GM12864 (cell line): Measurements from ENCODE around the gene PSMG2.

Source experiments
- DNase-seq: peaks from one replicate; pipeline ENCODE4 v3.0.0-alpha.2; 2011; ENCODE audit warnings: low read depth
- H3K4me3 ChIP-seq: 2 replicates; pipeline ENCODE4 v1.5.1; 2011; ENCODE audit warnings: mild to moderate bottlenecking, low read depth, low read length, control low read depth
- TF ChIP-seq, protein P1 (sequence below): IDR thresholded peaks from 2 replicates; pipeline ENCODE4 v1.5.1; 2011; ENCODE audit warnings: low read depth, mild to moderate bottlenecking, moderate library complexity, low read length, control low read depth, inconsistent platforms; ENCODE audit errors: missing control alignments

PSMG2 gene

DNA sequence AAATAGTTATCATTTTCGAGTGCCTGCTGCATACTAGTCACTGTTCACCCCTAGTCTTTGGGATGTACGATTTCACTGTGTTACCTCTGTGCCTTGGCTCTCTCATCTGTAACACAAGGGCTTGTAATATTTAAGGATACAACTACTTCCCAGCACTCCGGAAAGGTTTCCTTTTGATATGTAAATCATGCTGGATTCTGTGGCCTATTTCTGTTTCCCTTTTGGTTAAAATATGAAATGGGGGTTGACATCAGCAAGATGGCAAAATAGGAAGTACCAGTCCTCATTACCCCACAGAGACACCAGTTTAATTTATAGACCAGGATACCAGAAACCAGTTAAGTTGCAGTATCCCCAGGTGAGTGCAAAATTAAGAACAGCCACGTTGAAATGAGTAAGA, 23.5 kb downstream of the PSMG2 start:
- no peak for DNase-seq
- no peak overlapping the region for H3K4me3 ChIP-seq
- TF ChIP-seq, protein P1, sequence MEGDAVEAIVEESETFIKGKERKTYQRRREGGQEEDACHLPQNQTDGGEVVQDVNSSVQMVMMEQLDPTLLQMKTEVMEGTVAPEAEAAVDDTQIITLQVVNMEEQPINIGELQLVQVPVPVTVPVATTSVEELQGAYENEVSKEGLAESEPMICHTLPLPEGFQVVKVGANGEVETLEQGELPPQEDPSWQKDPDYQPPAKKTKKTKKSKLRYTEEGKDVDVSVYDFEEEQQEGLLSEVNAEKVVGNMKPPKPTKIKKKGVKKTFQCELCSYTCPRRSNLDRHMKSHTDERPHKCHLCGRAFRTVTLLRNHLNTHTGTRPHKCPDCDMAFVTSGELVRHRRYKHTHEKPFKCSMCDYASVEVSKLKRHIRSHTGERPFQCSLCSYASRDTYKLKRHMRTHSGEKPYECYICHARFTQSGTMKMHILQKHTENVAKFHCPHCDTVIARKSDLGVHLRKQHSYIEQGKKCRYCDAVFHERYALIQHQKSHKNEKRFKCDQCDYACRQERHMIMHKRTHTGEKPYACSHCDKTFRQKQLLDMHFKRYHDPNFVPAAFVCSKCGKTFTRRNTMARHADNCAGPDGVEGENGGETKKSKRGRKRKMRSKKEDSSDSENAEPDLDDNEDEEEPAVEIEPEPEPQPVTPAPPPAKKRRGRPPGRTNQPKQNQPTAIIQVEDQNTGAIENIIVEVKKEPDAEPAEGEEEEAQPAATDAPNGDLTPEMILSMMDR: no peak

DNA sequence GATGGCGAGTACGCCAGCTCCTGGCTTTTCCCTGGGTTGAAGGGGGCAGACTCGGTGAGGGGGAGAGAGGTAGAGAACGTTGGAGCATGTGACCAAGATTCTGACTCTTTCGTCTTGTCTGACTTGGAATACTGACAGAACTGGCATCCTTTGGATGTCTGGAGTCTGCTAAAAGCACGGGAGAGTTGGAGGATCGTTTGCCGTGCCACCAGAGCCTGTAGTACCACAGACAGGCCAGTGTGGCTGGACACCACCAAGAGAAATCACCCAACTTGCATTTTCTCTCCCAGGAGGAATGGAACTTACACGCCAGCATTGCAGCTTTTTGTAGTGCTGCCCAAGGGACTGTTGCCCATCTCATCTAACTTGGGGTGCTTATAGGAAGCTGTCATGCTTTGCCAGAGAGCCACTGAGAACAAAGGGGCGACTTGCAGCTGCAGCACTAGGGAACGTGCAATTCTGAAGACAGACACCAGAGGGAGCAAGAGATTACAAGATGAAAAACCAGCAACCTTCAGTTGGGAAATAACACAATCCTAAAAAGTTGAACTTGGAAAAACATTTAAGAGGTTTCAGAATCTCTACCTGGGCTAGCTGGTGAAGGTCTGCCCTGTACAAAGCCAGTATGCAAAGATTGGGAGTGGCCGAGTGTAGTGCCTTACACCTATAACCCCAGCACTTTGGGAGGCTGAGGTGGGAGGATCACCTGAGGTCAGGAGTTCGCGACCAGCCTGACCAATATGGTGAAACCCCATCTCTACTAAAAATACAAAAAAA, 24.1 kb downstream of the PSMG2 start:
- DNase-seq: peak; percentile 31
- TF ChIP-seq, protein P1: peak; percentile 90
- no peak overlapping the region for H3K4me3 ChIP-seq

- TF ChIP-seq, protein P1: no peak
- H3K4me3 ChIP-seq: no peak overlapping the region
- DNase-seq: no peak
These were observed 34.5 kb downstream of the PSMG2 start for GRCh38 chr18:12737243-12737902.

DNA sequence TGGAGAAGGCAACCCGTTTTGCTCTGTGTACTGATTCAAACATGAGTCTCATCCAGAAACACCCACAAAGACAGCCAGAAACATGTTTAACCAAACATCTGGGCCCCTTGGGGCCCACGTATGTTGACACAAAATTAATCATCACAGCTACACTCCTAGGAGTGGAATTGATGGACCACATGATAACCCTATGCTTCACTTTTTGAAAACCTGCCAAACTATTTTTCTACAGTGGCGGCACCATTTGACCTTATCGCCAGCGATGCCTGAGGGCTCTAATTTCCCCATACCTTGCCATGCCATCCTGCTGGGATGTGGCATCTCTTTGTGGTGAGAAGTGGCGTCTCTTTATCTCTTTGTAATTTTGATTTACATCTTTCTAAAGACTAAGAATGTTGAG, 38.5 kb downstream of the PSMG2 start:
- no peak overlapping the region for H3K4me3 ChIP-seq
- TF ChIP-seq, protein P1: no peak
- no peak for DNase-seq

DNA sequence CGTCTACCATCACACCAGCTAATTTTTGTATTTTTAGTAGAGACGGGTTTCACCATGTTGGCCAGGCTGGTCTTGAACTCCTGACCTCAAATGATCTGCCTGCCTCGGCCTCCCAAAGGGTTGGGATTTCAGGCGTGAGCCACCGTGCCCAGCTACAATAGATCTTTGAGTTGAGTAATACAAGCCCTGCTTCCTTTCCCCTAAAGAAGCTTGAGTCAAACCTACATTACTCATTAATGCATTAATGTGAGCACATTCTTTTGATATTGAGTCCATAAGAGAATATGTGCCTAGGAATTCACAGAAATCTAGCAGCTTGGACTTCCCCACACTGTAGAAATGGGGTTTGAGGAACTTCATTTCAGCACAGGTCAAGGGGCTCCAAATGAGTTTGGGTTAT, 39.6 kb downstream of the PSMG2 start:
- TF ChIP-seq, protein P1: no peak
- H3K4me3 ChIP-seq: no peak overlapping the region
- no peak for DNase-seq

- TF ChIP-seq, protein P1: peak; percentile 25
- peak; percentile 27 for DNase-seq
- no peak overlapping the region for H3K4me3 ChIP-seq
These were observed 41.3 kb downstream of the PSMG2 start for GRCh38 chr18:12744103-12744502.
